ENCODE results near the gene SMIM26. TPM values are rescaled to one million over a fixed set of nuclear protein-coding genes. Genes with fewer than 3 reads are reported as not detected.

SMIM26 gene
- total and polyA plus RNA-seq, 9 of the 15 experiments (the other 6 are each of a cell fraction or from before 2014, with no cell fraction given) = 46.9 to 186 (median 86.5) TPM

DNA sequence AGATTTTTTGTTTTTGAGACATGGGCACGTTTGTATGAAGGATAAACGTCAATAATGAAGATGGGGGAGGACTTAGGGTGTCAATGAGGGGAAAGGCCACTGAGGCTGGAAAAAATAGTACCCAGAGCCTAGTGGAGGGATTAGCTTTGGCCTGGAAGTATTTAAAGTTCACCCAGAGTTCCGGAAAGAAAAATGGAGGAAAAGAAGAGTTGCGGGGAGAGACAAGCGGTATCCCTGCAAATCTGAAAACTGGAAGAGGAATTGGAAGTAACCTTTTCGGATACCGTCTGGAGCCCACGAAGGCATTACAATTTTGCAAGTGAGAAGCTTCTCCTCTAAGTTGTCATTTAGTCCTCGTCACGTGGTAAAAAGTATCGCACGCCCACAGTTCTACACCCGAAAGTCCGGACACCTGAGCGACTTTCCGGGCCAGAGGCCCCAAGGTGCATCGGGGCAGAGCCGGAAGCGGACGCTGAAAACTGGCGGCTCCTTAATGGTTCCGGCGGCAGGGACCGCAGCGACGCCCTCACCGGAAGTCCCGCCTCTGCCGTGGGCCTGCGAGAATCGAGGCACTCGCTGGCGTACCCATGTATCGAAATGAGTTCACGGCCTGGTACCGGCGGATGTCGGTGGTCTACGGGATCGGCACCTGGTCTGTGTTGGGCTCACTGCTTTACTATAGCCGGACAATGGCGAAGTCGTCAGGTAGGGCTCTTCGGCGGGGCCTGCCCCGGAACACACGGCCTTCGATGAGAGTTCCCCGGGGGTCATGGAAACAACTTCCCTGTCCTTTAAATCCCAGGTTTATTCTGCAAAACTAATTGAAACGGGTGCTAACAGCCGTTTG lies at the start of gene SMIM26 (continued):
- TF ChIP-seq, protein P1, sequence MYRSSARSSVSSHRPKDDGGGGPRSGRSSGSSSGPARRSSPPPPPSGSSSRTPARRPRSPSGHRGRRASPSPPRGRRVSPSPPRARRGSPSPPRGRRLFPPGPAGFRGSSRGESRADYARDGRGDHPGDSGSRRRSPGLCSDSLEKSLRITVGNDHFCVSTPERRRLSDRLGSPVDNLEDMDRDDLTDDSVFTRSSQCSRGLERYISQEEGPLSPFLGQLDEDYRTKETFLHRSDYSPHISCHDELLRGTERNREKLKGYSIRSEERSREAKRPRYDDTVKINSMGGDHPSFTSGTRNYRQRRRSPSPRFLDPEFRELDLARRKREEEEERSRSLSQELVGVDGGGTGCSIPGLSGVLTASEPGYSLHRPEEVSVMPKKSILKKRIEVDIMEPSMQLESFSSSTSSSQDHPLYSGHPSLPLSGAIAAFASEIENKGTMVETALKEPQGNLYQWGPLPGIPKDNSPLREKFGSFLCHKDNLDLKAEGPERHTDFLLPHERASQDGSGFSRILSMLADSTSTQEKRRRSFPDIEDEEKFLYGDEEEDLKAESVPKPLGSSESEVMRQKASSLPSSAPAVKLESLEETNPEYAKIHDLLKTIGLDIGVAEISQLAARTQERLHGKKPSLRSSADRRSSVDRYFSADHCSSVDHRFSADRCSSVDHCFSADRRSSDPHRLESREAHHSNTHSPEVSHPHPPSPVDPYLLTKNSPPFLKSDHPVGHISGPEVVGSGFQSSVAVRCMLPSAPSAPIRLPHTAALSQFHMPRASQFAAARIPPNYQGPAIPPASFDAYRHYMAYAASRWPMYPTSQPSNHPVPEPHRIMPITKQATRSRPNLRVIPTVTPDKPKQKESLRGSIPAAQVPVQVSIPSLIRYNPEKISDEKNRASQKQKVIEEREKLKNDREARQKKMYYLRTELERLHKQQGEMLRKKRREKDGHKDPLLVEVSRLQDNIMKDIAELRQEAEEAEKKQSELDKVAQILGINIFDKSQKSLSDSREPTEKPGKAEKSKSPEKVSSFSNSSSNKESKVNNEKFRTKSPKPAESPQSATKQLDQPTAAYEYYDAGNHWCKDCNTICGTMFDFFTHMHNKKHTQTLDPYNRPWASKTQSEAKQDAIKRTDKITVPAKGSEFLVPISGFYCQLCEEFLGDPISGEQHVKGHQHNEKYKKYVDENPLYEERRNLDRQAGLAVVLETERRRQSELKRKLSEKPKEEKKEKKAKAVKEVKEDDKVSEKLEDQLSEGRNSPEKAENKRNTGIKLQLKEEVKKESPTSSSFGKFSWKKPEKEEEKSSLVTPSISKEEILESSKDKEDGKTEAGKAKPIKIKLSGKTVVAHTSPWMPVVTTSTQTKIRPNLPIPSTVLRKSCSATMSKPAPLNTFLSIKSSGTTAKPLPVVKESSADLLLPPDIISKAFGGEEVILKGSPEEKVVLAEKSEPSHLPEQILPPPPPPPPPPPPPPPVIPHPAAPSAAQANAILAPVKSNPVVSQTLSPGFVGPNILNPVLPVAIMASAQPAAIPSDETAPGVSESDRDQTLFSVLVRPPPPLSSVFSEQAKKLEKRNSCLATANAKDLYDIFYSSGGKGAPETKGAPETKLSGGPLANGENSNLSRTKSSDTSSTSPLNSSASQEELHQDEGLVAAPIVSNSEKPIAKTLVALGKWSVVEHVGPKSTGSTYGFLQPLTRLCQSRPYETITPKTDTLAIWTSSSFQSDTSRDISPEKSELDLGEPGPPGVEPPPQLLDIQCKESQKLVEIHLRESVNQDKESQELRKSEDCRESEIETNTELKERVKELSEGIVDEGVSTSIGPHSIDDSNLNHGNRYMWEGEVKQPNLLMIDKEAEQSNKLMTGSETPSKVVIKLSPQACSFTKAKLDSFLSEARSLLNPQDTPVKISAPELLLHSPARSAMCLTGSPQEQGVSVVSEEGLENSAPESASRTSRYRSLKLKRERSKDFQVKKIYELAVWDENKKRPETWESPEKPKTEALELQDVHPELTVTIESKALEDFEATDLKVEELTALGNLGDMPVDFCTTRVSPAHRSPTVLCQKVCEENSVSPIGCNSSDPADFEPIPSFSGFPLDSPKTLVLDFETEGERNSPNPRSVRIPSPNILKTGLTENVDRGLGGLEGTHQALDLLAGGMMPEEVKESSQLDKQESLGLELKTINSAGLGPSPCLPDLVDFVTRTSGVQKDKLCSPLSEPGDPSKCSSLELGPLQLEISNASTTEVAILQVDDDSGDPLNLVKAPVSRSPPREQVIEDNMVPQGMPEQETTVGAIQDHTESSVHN (IDR thresholded peaks at IDR 0.05; ENCODE audit: borderline replicate concordance in 1 of 2, low read depth in 1 of 2) = no peak
- TF ChIP-seq RFX7 (CRISPR knock-in tag; IDR thresholded peaks at IDR 0.05) (no peak), XRCC4 (IDR thresholded peaks at IDR 0.05; ENCODE audit: extremely low read depth, insufficient read depth, insufficient read length) (no peak), CREM (IDR thresholded peaks at IDR 0.05; ENCODE audit: low read depth) (peak; percentile 56; the same call in 1 of the 2 replicates), SMC3 (conservative IDR thresholded peaks at IDR 0.05; ENCODE audit: insufficient read depth, low read depth, low read length) (no peak), BHLHE40 (IDR thresholded peaks at IDR 0.05; ENCODE audit: low read length) (peak; percentile 54), FUS (optimal IDR thresholded peaks at IDR 0.05; ENCODE audit: low read depth, low read length) (no peak), ATF4 (CRISPR knock-in tag; IDR thresholded peaks at IDR 0.05) (no peak), ETS1 (conservative IDR thresholded peaks at IDR 0.05; ENCODE audit: control insufficient read depth, low read depth, low read length) (no peak), FOXJ2 (tag; IDR thresholded peaks at IDR 0.05) (no peak), ZKSCAN8 (CRISPR knock-in tag; IDR thresholded peaks at IDR 0.05) (0 out of 2 replicates have a peak, but pooled peaks have one; percentile 26)
- TF ChIP-seq, protein P2, sequence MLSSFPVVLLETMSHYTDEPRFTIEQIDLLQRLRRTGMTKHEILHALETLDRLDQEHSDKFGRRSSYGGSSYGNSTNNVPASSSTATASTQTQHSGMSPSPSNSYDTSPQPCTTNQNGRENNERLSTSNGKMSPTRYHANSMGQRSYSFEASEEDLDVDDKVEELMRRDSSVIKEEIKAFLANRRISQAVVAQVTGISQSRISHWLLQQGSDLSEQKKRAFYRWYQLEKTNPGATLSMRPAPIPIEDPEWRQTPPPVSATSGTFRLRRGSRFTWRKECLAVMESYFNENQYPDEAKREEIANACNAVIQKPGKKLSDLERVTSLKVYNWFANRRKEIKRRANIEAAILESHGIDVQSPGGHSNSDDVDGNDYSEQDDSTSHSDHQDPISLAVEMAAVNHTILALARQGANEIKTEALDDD (IDR thresholded peaks at IDR 0.05) = no peak
- TF ChIP-seq, protein P3, sequence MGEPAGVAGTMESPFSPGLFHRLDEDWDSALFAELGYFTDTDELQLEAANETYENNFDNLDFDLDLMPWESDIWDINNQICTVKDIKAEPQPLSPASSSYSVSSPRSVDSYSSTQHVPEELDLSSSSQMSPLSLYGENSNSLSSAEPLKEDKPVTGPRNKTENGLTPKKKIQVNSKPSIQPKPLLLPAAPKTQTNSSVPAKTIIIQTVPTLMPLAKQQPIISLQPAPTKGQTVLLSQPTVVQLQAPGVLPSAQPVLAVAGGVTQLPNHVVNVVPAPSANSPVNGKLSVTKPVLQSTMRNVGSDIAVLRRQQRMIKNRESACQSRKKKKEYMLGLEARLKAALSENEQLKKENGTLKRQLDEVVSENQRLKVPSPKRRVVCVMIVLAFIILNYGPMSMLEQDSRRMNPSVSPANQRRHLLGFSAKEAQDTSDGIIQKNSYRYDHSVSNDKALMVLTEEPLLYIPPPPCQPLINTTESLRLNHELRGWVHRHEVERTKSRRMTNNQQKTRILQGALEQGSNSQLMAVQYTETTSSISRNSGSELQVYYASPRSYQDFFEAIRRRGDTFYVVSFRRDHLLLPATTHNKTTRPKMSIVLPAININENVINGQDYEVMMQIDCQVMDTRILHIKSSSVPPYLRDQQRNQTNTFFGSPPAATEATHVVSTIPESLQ (CRISPR knock-in tag; IDR thresholded peaks at IDR 0.05) = 0 out of 2 replicates have a peak, but pooled peaks have one; percentile 31
